Measurements from ENCODE around the gene MTHFD1. TPM values are rescaled to one million over a fixed set of nuclear protein-coding genes. Genes with fewer than 3 reads are reported as not detected.
"Not testable (repeated sequence)": the region's sequence is repeated elsewhere in the genome, so short reads cannot be mapped to it uniquely, and the experiment has no call there.

MTHFD1 gene
- total and polyA plus RNA-seq, 2 of the 4 experiments (the other 2 are of a cell fraction) = 32.2 to 64.9 TPM

DNA sequence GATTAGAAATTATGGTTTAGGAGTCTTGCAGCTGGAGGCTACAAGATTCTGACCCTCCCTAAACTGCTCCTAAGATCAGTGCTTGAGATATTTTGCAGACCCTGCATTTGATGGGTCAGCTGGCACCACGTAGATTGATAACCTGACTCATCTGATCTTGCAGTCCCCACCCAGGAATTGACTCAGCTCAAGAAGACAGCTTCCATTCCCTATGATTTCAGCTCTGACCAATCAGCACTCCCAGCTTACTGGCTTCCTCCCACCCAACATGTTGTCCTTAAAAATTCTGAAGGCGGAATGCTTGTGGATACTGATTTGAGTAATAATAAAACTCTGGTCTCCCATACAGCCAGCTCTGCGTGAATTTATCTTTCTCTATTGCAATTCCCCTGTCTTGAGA, 23.2 kb upstream of the MTHFD1 start:
- no peak overlapping the region for H2AK9ac ChIP-seq (replicated peaks; ENCODE audit: low read depth, low read length, poor library complexity)
- no peak overlapping the region for H2BK15ac ChIP-seq (ENCODE audit: low read depth, low read length)
- no TSS peak for BruUV-seq (replicated peaks)
- ATAC-seq (ENCODE audit: low read depth) (no peak), DNase-seq (peak; percentile 68)
- H3K18ac ChIP-seq (ENCODE audit: low read depth, low read length) = no peak overlapping the region
- H3K9me1 ChIP-seq (ENCODE audit: insufficient read depth, low read length) = no peaks in the 10 kb centered on the region
- H3K56ac ChIP-seq (ENCODE audit: extremely low read depth, insufficient read depth, low read length) = no peak overlapping the region
- no peak overlapping the region for H4K91ac ChIP-seq (ENCODE audit: insufficient read depth, low read depth, low read length)
- no peak overlapping the region for H4K5ac ChIP-seq (ENCODE audit: low read depth, low read length)
- H3K4me2 ChIP-seq (ENCODE audit: low read depth, low read length) = no peak overlapping the region
- H2BK5ac ChIP-seq (ENCODE audit: low read depth, low read length, poor library complexity, severe bottlenecking) = no peak overlapping the region
- POLR2A ChIA-PET (ENCODE audit: unreplicated experiment) = no interaction called here
- H2AFZ ChIP-seq (replicated peaks; ENCODE audit: low read length, poor library complexity) = no peak overlapping the region
- H3K79me1 ChIP-seq (ENCODE audit: low read depth in 1 of 2, low read length in 2 of 2) = no peaks in the 10 kb centered on the region
- 0 out of 4 replicates have a peak overlapping the region, but pooled peaks of 1 of the 2 experiments have one; percentile 5 for H4K8ac ChIP-seq (ENCODE audit: low read depth in 2 of 2, low read length in 2 of 2)
- no peak overlapping the region; the same call in 1 of the 2 replicates for H2BK120ac ChIP-seq (ENCODE audit: low read depth, low read length)
- peak overlapping the region; percentile 39; the same call in 1 of the 2 replicates for H2BK20ac ChIP-seq (ENCODE audit: low read depth, low read length)
- no peak overlapping the region for H3K23ac ChIP-seq (ENCODE audit: low read depth, low read length)
- no CpG with 5 or more reads among the region's 3 CpGs for WGBS, 2 experiments (ENCODE audit: extremely low coverage in 2 of 2, insufficient read length in 1 of 2)
- H2AK5ac ChIP-seq (ENCODE audit: low read depth, low read length) = no peak overlapping the region; the same call in 1 of the 2 replicates
- CTCF ChIA-PET = no interaction called here
- no peak for TF ChIP-seq MAFK (IDR thresholded peaks at IDR 0.05; ENCODE audit: low read depth, low read length)
- no peak for TF ChIP-seq CHD1 (IDR thresholded peaks at IDR 0.05; ENCODE audit: low read depth, low read length)
- no peak for TF ChIP-seq MXI1 (IDR thresholded peaks at IDR 0.05; ENCODE audit: borderline replicate concordance, low read depth, low read length)
- TF ChIP-seq SMC3 (IDR thresholded peaks at IDR 0.05; ENCODE audit: low read depth, low read length) = no peak
- no peak for TF ChIP-seq POLR2A (IDR thresholded peaks at IDR 0.05; ENCODE audit: low read depth, low read length)
- TF ChIP-seq MAZ (IDR thresholded peaks at IDR 0.05; ENCODE audit: borderline replicate concordance, low read depth, low read length) = no peak
- no peak overlapping the region for H3K4me3 ChIP-seq (ENCODE audit: insufficient read depth, low read depth, low read length)
- in situ Hi-C loops (cut with MboI; ENCODE audit: low sequenced_read_pairs) = no loop called here
- H3K27ac ChIP-seq (ENCODE audit: insufficient read depth, low read length) = no peak overlapping the region
- no peak overlapping the region for H3K9ac ChIP-seq (ENCODE audit: low read depth, low read length)
- H4K20me1 ChIP-seq (ENCODE audit: insufficient read depth, low read length) = no peaks in the 10 kb centered on the region
- H3K14ac ChIP-seq (replicated peaks; ENCODE audit: low read depth, low read length) = no peak overlapping the region
- H3K4me1 ChIP-seq (ENCODE audit: control insufficient read depth, insufficient read depth, low read length) = peaks cover 2% of the 10 kb centered on the region; the same call in 1 of the 2 replicates
- intact Hi-C loops (cut with micrococcal nuclease) = no loop called here
- dilution Hi-C loops (cut with HindIII; ENCODE audit: low sequenced_read_pairs, unreplicated experiment) = no loop called here
- H3K27me3 ChIP-seq (ENCODE audit: control insufficient read depth, insufficient read depth, low read length) = no peaks in the 10 kb centered on the region
- H3K4ac ChIP-seq (ENCODE audit: low read depth, low read length) = no peak overlapping the region
- no peaks in the 10 kb centered on the region for H3K9me3 ChIP-seq (ENCODE audit: control insufficient read depth, insufficient read depth, low read length)
- no peaks in the 10 kb centered on the region for H3K36me3 ChIP-seq (ENCODE audit: control insufficient read depth, insufficient read depth, low read length)

DNA sequence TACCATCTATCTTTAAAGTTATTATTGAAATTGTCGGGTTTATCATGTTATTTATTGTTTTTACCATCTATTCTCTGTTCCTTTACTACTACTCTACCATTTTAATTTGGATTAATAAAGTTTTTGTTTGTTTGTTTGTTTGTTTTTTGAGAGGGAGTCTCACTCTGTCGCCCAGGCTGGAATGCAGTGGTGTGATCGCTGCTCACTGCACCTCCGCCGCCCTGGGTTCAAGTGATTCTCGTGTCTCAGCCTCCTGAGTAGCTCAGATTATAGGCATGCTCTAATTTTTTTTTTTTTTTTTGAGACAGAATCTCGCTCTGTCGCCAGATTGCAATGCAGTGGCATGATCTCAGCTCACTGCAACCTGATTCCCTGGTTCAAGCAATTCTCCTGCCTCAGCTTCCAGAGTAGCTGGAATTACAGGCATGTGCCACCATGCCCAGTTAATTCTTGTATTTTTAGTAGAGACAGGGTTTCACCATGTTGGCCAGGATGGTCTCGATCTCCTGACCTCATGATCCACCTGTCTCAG, 22.7 kb upstream of the MTHFD1 start:
- POLR2A ChIA-PET (ENCODE audit: unreplicated experiment); in situ Hi-C loops (cut with MboI; ENCODE audit: low sequenced_read_pairs); H3K9ac ChIP-seq (ENCODE audit: low read depth, low read length); H3K27me3 ChIP-seq (ENCODE audit: control insufficient read depth, insufficient read depth, low read length); H4K91ac ChIP-seq (ENCODE audit: insufficient read depth, low read depth, low read length); H3K27ac ChIP-seq (ENCODE audit: insufficient read depth, low read length); H3K4me1 ChIP-seq (ENCODE audit: control insufficient read depth, insufficient read depth, low read length); H3K79me1 ChIP-seq (ENCODE audit: low read depth in 1 of 2, low read length in 2 of 2); H3K4me3 ChIP-seq (ENCODE audit: insufficient read depth, low read depth, low read length); BruUV-seq (replicated peaks); intact Hi-C loops (cut with micrococcal nuclease); H2BK15ac ChIP-seq (ENCODE audit: low read depth, low read length); H2AK9ac ChIP-seq (replicated peaks; ENCODE audit: low read depth, low read length, poor library complexity); H3K36me3 ChIP-seq (ENCODE audit: control insufficient read depth, insufficient read depth, low read length); H3K9me1 ChIP-seq (ENCODE audit: insufficient read depth, low read length); H2AK5ac ChIP-seq (ENCODE audit: low read depth, low read length); H3K14ac ChIP-seq (replicated peaks; ENCODE audit: low read depth, low read length); H3K4me2 ChIP-seq (ENCODE audit: low read depth, low read length); H2AFZ ChIP-seq (replicated peaks; ENCODE audit: low read length, poor library complexity); dilution Hi-C loops (cut with HindIII; ENCODE audit: low sequenced_read_pairs, unreplicated experiment); H3K56ac ChIP-seq (ENCODE audit: extremely low read depth, insufficient read depth, low read length); H3K9me3 ChIP-seq (ENCODE audit: control insufficient read depth, insufficient read depth, low read length); H4K20me1 ChIP-seq (ENCODE audit: insufficient read depth, low read length); H3K18ac ChIP-seq (ENCODE audit: low read depth, low read length); H3K23ac ChIP-seq (ENCODE audit: low read depth, low read length): not testable (repeated sequence)
- H2BK120ac ChIP-seq (ENCODE audit: low read depth, low read length) = peak overlapping the region; percentile 35; the same call in 1 of the 2 replicates
- peak; percentile 69 for ATAC-seq (ENCODE audit: low read depth)
- CTCF ChIA-PET = interaction anchor here (0.6 to 0.7 kb wide), 2 partner anchors 13 to 64 kb away, joined by 3 to 8 read pairs; no protein-coding TSS in a partner anchor
- H4K5ac ChIP-seq (ENCODE audit: low read depth, low read length) = peak overlapping the region; percentile 44; the same call in 1 of the 2 replicates
- H2BK5ac ChIP-seq (ENCODE audit: low read depth, low read length, poor library complexity, severe bottlenecking) = peak overlapping the region; percentile 76
- H3K4ac ChIP-seq (ENCODE audit: low read depth, low read length) = peak overlapping the region; percentile 30; the same call in 1 of the 2 replicates
- H4K8ac ChIP-seq (ENCODE audit: low read depth in 2 of 2, low read length in 2 of 2) = 0 out of 4 replicates have a peak overlapping the region, but pooled peaks of 1 of the 2 experiments have one; percentile 42
- WGBS, 2 experiments (ENCODE audit: extremely low coverage in 2 of 2, insufficient read length in 1 of 2) = 60% methylated on average over 2 of the region's 9 CpGs; no CpG with 5 or more reads in 1 of the 2 experiments
- peak; percentile 66 for DNase-seq
- H2BK20ac ChIP-seq (ENCODE audit: low read depth, low read length) = peak overlapping the region; percentile 39; the same call in 1 of the 2 replicates

Data from IMR-90 (cell line).